ENCODE data around the gene PDGFA. TPM values are rescaled to one million over a fixed set of nuclear protein-coding genes. Genes with fewer than 3 reads are reported as not detected.

The PDGFA gene
- total RNA-seq, 2 experiments from 2014 or later, result 0.23 to 0.53 TPM

DNA sequence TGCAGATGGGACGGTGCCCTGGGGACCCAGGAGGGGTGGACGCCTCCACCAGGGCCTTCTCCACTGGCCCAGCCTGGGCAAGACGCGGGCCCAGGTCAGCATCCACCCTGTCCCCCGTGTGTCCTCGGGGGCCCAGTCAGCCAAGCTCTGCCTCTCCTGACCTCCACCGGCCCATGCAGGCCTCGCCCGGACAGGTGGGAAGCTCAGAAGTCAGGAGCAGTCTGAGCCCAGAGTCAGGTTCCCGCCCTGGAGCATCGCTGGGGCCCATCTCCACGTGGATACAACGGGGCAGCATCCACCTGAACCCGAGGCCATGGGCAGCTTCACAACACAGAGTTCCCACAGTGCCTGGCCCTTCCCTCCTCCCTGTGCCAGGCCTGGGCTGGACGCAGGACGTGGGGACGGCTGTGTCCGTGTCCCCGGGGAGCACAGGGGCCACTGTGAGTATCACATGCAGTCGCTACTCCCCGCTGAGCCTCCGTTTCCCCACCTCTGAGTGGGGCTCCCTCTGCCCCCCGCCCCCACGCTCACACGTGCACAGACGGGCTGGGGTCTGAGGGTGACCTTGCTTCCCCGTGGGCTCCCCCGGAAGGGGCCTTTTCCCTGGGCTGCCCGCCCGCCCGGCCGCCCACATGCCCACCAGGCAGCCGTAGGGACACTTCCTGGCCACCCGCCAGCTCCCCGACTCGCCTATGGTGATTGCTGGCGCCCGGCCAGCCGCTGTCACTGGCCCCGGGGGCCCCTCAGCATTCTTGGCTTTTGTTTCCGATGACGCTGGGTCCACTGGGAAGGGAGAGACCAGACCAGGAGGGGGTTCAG, 64.3 kb downstream of the PDGFA start:
- POLR2A ChIA-PET, result no interaction called here
- Mint-ChIP-seq H3K36me3 (no peaks in the 10 kb centered on the region), H3K27me3 (peaks cover 8% of the 10 kb centered on the region), H3K9me3 (no peaks in the 10 kb centered on the region), H3K4me1 (peaks cover 8% of the 10 kb centered on the region), H3K4me3 (no peak overlapping the region), H3K27ac (no peak overlapping the region)
- no peak for ATAC-seq (ENCODE audit: low read depth)
- DNase-seq, result no peak

DNA sequence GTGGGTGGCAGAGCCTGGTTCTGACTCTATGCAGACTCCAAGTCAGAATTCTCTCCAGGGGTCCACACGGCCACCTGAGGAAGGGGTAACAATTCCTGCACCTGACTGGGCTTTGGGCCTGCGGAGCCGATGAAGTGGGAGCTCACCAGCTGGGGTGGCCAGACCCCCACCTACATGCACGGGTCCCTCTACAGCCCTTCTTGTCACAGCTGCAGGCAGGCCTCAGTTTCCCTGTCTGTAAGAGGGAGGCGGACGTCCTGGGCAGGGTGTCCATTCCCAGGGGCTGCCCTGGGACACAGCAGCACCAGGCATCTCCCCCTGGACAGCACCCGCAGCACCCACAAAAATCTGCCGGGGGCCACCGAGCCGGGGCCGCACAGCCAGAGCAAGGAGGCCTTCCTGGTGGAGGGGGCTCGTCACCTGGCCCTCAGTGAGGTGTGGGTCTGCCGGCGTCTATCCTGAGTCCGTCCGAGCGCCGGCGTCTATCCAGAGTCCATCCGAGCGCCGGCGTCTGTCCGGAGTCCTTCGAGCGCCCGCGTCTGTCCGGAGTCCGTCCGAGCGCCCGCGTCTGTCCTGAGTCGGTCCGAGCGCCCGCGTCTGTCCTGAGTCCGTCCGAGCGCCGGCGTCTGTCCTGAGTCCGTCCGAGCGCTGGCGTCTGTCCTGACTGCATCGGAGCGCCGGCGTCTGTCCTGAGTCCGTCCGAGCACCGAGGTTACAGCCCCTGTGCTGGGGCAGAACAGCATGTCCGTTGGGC, 65.1 kb downstream of the PDGFA start:
- Mint-ChIP-seq H3K27ac (no peak overlapping the region), H3K36me3 (no peaks in the 10 kb centered on the region), H3K4me1 (peaks cover 9% of the 10 kb centered on the region), H3K9me3 (no peaks in the 10 kb centered on the region), H3K27me3 (peaks cover 8% of the 10 kb centered on the region), H3K4me3 (no peak overlapping the region)
- DNase-seq, result no peak
- no peak for ATAC-seq (ENCODE audit: low read depth)
- POLR2A ChIA-PET, result no interaction called here

DNA sequence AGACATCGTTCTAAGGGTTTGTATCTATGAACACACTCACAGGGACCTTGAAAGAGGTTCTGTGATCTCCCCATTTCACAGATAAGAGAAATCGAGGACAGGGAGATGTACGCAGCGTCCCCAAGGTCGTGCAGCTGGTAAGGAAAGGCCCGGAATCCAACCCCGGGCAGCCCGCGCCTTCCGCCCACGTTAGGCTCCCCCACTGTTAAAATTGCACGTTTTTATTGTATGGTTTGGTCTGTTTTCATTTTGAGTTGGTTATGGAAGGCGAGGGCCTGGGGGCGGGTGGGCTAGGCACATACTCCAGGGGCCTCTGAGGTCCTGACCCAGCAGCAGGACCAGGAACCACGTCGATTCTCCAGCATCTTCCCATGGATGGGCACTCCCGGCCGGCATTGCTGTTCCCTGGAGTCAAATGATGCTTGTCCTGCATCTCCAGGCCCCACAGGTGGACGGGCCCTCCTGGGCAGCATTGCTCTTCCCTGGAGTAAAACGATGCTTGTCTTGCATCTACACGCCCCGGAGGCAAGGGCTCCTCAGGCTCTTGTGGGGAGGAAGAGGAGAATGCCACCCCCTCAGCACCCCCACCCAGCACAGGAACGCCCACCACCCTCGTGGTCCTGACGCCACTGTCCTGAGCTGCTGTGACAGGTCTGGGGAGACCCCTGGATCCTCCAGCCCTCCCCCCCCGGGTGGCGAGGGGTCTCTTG, 65.9 kb downstream of the PDGFA start:
- DNase-seq (no peak), ATAC-seq (ENCODE audit: low read depth) (no peak)
- Mint-ChIP-seq H3K36me3 (no peaks in the 10 kb centered on the region), H3K27me3 (peaks cover 8% of the 10 kb centered on the region), H3K9me3 (no peaks in the 10 kb centered on the region), H3K27ac (no peak overlapping the region), H3K4me3 (no peak overlapping the region), H3K4me1 (peaks cover 11% of the 10 kb centered on the region)
- POLR2A ChIA-PET, result no interaction called here

DNA sequence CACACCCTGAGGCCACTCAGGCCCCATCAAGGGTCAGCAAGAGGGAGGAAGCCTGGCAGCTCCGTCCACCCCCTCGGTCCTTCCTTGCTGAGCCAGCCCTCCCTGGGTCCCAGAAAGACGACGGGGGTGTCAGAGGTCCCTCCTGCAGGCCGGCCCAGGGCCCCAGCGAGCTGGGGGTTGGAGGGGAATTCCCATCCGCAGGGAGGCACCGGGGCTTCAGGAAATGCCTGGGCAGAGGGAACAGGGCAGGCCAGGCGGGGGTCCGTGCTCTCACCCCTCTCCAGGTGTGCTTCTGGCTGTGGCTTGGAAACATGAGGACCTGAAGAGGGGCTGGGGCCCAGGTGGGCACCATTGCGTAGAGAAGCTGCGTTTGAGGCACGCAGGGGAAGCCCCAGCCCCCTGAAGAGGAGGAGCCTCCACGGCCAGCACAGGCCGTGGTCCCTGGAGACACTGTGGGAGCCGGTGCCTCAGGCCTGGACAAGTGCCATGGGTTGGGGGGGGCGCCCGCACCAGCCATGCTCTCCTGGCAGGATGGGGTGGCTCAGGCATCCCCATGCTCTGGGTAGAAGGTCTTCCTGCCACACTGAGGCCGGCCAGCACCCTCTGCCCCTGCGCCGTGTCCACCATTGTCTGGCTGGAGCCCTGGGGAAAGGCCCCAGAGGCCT, 66.7 kb downstream of the PDGFA start:
- DNase-seq, result no peak
- POLR2A ChIA-PET, result no interaction called here
- Mint-ChIP-seq H3K36me3 (no peaks in the 10 kb centered on the region), H3K4me1 (peaks cover 11% of the 10 kb centered on the region), H3K27me3 (peaks cover 8% of the 10 kb centered on the region), H3K27ac (no peak overlapping the region), H3K4me3 (no peak overlapping the region), H3K9me3 (no peaks in the 10 kb centered on the region)
- no peak for ATAC-seq (ENCODE audit: low read depth)

DNA sequence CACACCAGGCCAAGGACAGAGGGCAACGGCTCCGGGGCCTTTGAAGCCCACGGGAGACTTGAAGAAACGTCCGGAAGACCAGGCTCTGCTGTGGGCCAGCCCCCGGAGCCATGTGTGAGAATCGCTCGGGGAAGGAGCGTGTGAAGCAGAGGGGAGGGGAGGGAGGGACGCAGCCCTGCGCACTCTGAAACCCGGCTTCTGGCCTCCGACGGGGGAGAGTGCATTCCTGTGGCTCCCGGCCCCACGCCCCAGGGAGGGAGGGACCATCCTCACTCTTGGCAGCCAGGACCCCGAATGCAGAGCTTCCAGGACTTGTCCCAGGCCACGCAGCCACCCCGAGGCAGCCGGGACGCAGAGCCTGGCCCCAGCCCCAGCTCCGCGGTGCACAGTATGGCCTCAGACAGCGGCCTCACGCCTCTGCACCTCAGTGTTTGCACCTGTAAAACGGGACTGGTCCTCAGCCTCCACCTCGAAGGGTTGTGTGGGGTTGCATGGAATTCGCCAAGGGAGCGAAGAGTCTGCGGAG, 67.4 kb downstream of the PDGFA start:
- no peak for DNase-seq
- POLR2A ChIA-PET, result no interaction called here
- Mint-ChIP-seq H3K27ac (no peak overlapping the region), H3K27me3 (peaks cover 8% of the 10 kb centered on the region), H3K4me3 (no peak overlapping the region), H3K9me3 (no peaks in the 10 kb centered on the region), H3K4me1 (peaks cover 11% of the 10 kb centered on the region), H3K36me3 (no peaks in the 10 kb centered on the region)
- no peak for ATAC-seq (ENCODE audit: low read depth)

DNA sequence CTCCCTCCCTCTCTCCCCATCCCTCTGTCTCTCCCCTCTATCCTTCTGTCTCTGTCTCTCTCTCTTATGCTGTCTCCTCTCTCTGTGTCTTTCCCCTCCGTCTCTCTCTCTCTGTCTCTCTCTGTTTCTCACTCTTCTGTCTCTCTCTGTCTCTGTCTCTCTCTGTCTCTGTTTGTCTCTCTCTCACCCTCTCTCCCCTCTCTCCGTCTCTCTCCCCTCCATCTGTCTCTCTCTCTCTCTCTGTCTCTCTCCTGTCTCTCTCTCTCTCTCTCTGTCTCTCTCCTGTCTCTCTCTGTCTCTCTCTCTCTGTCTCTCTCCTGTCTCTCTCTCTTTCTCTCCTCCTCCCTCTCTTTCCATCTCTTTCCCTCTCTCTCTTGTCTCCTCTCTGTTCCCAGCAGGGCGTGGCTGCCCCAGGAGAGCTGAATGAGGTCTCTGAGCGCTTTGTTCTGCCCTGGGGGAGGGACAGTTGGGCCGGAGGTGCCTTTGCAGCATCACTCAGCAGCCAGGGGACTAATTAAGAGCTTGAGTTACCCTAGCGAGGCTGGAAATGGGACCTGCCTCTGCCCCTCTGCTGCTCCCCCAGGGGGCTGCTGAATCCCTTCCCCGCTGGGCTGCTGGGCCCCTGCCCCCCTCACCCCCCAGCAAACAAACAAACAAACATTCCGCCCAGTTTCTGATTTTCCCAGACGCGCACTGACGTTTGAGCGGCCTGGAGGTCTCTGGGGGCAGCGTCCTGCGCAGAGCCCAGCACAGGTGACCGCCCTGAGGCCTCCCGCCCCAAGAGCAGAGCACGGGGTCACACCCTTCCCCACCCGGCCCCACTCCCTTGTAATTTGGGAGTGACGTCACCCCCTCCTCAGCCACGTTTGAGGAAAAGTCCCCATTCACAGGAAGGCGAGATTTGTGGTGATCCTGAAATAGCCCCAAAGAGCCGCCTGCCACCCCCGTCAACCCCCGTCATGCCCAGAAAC, 68.1 kb downstream of the PDGFA start:
- peak; percentile 11 for ATAC-seq (ENCODE audit: low read depth)
- DNase-seq, result no peak
- H3K27me3 Mint-ChIP-seq, result peaks cover 8% of the 10 kb centered on the region
- peak overlapping the region; percentile 68 for H3K27ac Mint-ChIP-seq
- POLR2A ChIA-PET, result interaction anchor here (0.6 kb wide), 1 partner anchor 422 kb away, joined by 3 read pairs; no protein-coding TSS in a partner anchor
- H3K36me3 Mint-ChIP-seq, result no peaks in the 10 kb centered on the region
- H3K4me3 Mint-ChIP-seq, result peak overlapping the region; percentile 4
- peaks cover 11% of the 10 kb centered on the region for H3K4me1 Mint-ChIP-seq
- no peaks in the 10 kb centered on the region for H3K9me3 Mint-ChIP-seq

DNA sequence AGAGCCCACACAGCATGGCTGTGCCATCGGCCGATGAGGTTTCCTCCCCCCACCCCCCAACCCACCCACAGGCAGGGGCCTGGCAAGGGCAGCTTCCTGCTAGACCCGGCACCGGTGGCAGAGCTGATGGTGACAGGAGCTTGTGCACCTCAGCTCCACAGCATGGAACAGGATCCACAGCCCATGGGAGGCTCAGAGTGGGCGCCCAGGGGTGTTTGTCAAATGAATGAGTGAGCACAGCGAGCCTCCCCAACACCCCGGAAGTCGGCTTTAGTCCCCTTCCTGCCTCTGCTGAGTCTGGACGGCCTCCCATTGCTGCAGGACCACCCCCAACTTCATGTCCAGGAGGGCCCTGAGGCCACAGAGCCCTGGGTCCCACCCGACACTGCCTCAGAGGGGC, 68.9 kb downstream of the PDGFA start:
- ATAC-seq (ENCODE audit: low read depth) (peak; percentile 37), DNase-seq (no peak)
- peak overlapping the region; percentile 4 for H3K4me3 Mint-ChIP-seq
- H3K9me3 Mint-ChIP-seq, result no peaks in the 10 kb centered on the region
- POLR2A ChIA-PET, result interaction anchor here (0.6 kb wide), 1 partner anchor 423 kb away, joined by 3 read pairs; no protein-coding TSS in a partner anchor
- peaks cover 8% of the 10 kb centered on the region for H3K27me3 Mint-ChIP-seq
- peak overlapping the region; percentile 68 for H3K27ac Mint-ChIP-seq
- H3K4me1 Mint-ChIP-seq, result peaks cover 11% of the 10 kb centered on the region
- H3K36me3 Mint-ChIP-seq, result no peaks in the 10 kb centered on the region

DNA sequence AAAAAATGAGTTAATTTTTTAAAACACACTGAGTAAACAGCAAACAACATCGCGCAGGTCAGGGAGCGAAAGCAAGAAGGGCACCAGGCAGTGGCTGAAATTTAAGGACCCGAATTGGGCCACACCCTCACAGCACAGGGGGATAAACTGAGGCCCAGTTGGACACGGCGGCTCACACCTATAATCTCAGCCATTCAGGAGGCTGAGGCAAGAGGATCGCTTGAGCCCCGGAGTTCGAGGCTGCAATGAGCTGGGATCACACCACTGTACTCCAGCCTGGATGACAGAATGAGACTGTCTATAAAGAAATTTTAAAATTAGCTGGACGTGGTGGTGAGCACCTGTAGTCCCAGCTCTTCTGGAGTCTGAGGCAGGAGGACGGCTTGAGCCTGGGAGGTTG, 69.6 kb downstream of the PDGFA start:
- H3K9me3 Mint-ChIP-seq, result no peaks in the 10 kb centered on the region
- no peak overlapping the region for H3K27ac Mint-ChIP-seq
- no peak overlapping the region for H3K4me3 Mint-ChIP-seq
- H3K36me3 Mint-ChIP-seq, result no peaks in the 10 kb centered on the region
- POLR2A ChIA-PET, result no interaction called here
- ATAC-seq (ENCODE audit: low read depth) (no peak), DNase-seq (no peak)
- peaks cover 11% of the 10 kb centered on the region for H3K4me1 Mint-ChIP-seq
- H3K27me3 Mint-ChIP-seq, result peaks cover 8% of the 10 kb centered on the region

DNA sequence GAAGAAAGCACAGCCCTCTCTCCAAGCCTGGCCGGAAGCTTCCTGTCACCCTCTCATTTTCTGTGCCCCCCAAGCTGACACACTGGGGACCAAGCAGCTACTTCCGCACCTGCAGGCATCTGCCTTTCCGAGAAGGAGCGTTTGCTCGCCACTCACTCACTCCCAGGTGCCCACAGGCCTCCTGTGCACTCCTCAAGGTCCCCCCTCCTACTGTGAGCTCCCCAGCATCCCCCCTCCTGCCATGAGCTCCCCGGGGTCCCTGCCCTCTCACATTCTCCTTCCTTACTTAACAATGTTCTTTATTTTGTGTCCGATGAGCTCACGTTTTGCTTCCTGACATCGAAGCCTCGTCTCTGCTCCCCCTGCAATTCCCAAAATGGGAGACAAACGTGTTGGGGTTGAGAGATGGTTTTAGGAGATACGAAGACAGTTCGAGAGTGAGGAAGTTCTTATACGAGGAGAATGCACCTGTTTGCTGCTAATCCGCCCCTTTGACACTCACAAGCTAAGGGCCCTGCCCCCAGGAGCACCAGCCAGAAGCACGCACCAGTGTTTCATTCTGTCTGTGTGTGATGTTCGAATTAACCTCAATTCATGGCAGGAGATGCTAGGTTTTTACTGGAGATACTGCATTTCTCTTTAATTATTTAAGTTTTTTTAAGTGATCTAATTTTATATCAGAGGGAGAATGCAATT, 70.2 kb downstream of the PDGFA start:
- Mint-ChIP-seq H3K4me3 (peak overlapping the region; percentile 23), H3K4me1 (peaks cover 11% of the 10 kb centered on the region), H3K27me3 (peaks cover 8% of the 10 kb centered on the region), H3K9me3 (no peaks in the 10 kb centered on the region), H3K36me3 (no peaks in the 10 kb centered on the region), H3K27ac (peak overlapping the region; percentile 77)
- ATAC-seq (ENCODE audit: low read depth) (peak; percentile 49), DNase-seq (no peak)
- POLR2A ChIA-PET, result interaction anchor here (1.2 kb wide), 1 partner anchor 87 kb away, joined by 5 read pairs; no protein-coding TSS in a partner anchor

DNA sequence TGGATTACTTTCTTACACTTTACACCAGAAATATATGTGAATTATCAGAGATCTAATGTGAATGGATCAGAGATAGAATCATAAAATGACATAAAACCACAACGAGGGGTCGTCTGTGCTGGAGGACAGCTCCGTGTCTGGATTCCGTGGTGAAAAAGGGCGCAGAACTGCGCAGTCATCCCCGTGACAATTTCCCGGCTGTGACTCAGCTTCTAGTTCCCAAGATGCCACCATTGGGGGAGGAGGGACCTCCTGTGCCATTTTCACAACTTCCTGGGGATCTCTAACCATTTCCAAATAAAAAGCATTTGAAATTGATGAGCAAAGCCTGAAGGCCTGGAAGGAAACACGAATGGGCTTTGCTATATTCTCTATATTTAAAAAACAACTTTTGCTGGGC, 72.1 kb downstream of the PDGFA start:
- no peak for ATAC-seq (ENCODE audit: low read depth)
- no peak for DNase-seq
- Mint-ChIP-seq H3K27me3 (peaks cover 8% of the 10 kb centered on the region), H3K36me3 (no peaks in the 10 kb centered on the region), H3K9me3 (no peaks in the 10 kb centered on the region), H3K4me1 (peaks cover 11% of the 10 kb centered on the region), H3K4me3 (no peak overlapping the region), H3K27ac (no peak overlapping the region)
- POLR2A ChIA-PET, result no interaction called here
